Measurements from ENCODE around the gene SOHLH2.

- no peak for TF ChIP-seq CTCF (conservative IDR thresholded peaks at IDR 0.05)
- TF ChIP-seq ZFX (IDR thresholded peaks at IDR 0.05): no peak
These were observed 37.2 kb upstream of the SOHLH2 start for GRCh38 chr13:36251526-36251925.
